IPS DF 6.9 (cell line): ENCODE results near the gene ARIH2.
A peak's percentile ranks its signal among the peaks of the same experiment; 100 is the strongest.

ENCODE experiments used
- DNase-seq: peaks from one replicate; pipeline ENCODE4 v3.0.0-alpha.2; 2013; ENCODE audit warnings: low read depth, low spot score
- H3K27ac ChIP-seq: one replicate; pipeline ENCODE4 v1.5.1; 2013; ENCODE audit warnings: low read length, control low read depth
- H3K27me3 ChIP-seq: 2 replicates; pipeline ENCODE4 v1.6.1; 2013; ENCODE audit warnings: mild to moderate bottlenecking, low read length; ENCODE audit not compliant: control insufficient read depth, insufficient read depth
- H3K36me3 ChIP-seq: 2 replicates; pipeline ENCODE4 v1.6.1; 2013; ENCODE audit warnings: low read length; ENCODE audit not compliant: control insufficient read depth, insufficient read depth
- H3K4me1 ChIP-seq: 2 replicates; pipeline ENCODE4 v1.6.1; 2013; ENCODE audit warnings: low read length; ENCODE audit not compliant: control insufficient read depth, insufficient read depth
- H3K4me3 ChIP-seq: 2 replicates; pipeline ENCODE4 v1.5.1; 2013; ENCODE audit warnings: mild to moderate bottlenecking, low read length
- H3K9me3 ChIP-seq: 2 replicates; pipeline ENCODE4 v1.6.1; 2013; ENCODE audit warnings: low read length, inconsistent platforms; ENCODE audit not compliant: control insufficient read depth, insufficient read depth
- WGBS: extraction: QIAGEN DNeasy Blood & Tissue Kit; methylation state at CpG from one replicate; pipeline ENCODE4 v1.1.7; 2013; ENCODE audit warnings: mixed read lengths, missing lambda C conversion rate; ENCODE audit not compliant: insufficient read length, insufficient coverage; 5-methylcytosine and 5-hydroxymethylcytosine counted together

The ARIH2 gene

DNA sequence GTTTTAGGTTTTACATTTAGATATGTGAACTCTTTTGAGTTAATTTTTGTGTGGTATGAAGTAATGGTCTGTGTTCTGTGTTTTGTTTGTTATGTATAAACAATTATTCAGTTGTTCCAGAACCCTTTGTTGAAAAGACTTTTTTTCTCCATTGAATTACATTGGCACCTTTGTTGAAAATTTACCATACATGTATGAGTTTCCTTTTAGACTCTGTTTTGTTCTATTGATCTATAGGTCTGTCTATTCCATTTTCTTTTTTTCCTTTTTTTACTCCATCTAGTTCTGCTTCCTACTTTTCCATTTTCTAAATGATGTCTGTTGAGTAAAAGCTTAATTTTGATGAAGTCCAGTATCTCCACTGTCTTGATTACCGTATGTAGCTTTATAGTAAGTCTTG lies 31.4 kb downstream of the ARIH2 start:
- H3K27ac ChIP-seq: no peak overlapping the region
- no peaks in the 10 kb centered on the region for H3K36me3 ChIP-seq
- H3K4me1 ChIP-seq: no peaks in the 10 kb centered on the region; the same call in 1 of the 2 replicates
- no peaks in the 10 kb centered on the region for H3K27me3 ChIP-seq
- no peak for DNase-seq
- no peak overlapping the region for H3K4me3 ChIP-seq
- WGBS: no CpG with 5 or more reads among the region's 1 CpG
- H3K9me3 ChIP-seq: no peaks in the 10 kb centered on the region

DNA sequence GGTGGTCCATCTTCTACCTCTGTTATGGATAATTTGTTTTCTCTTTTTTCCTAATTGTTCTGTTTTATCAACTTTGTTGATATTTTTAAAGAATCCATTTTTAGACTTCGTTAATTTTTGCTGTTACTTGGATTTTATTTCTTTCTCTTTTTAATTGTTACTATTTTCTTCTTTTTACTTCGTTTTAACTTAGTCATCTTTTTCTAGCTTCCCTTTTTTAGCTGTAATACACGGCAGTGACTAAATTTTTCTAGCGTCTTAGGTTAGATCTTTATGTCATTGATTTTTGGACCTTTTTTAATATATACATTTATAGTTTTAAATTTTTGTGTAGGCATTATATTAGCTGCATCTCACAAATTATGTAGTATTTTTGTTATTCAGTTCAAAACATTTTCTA lies 33.1 kb downstream of the ARIH2 start:
- no peak overlapping the region for H3K27ac ChIP-seq
- DNase-seq: no peak
- no peaks in the 10 kb centered on the region for H3K9me3 ChIP-seq
- WGBS: no CpG with 5 or more reads among the region's 4 CpGs
- no peak overlapping the region for H3K4me3 ChIP-seq
- H3K27me3 ChIP-seq: no peaks in the 10 kb centered on the region
- no peaks in the 10 kb centered on the region for H3K36me3 ChIP-seq
- H3K4me1 ChIP-seq: no peaks in the 10 kb centered on the region; the same call in 1 of the 2 replicates

- no peaks in the 10 kb centered on the region for H3K27me3 ChIP-seq
- peak; percentile 43 for DNase-seq
- no peaks in the 10 kb centered on the region; the same call in 1 of the 2 replicates for H3K4me1 ChIP-seq
- H3K4me3 ChIP-seq: no peak overlapping the region
- no peaks in the 10 kb centered on the region for H3K36me3 ChIP-seq
- no peaks in the 10 kb centered on the region for H3K9me3 ChIP-seq
- no CpG with 5 or more reads among the region's 8 CpGs for WGBS
- H3K27ac ChIP-seq: no peak overlapping the region
Measured at GRCh38 chr3:48952510-48953118, 34.0 kb downstream of the ARIH2 start.

- no peak overlapping the region for H3K27ac ChIP-seq
- no CpG with 5 or more reads among the region's 2 CpGs for WGBS
- H3K36me3 ChIP-seq: no peaks in the 10 kb centered on the region
- no peaks in the 10 kb centered on the region for H3K27me3 ChIP-seq
- H3K4me1 ChIP-seq: no peaks in the 10 kb centered on the region
- no peak overlapping the region for H3K4me3 ChIP-seq
- H3K9me3 ChIP-seq: no peaks in the 10 kb centered on the region
- DNase-seq: no peak
Measured at GRCh38 chr3:48957006-48957705, 38.5 kb downstream of the ARIH2 start.

DNA sequence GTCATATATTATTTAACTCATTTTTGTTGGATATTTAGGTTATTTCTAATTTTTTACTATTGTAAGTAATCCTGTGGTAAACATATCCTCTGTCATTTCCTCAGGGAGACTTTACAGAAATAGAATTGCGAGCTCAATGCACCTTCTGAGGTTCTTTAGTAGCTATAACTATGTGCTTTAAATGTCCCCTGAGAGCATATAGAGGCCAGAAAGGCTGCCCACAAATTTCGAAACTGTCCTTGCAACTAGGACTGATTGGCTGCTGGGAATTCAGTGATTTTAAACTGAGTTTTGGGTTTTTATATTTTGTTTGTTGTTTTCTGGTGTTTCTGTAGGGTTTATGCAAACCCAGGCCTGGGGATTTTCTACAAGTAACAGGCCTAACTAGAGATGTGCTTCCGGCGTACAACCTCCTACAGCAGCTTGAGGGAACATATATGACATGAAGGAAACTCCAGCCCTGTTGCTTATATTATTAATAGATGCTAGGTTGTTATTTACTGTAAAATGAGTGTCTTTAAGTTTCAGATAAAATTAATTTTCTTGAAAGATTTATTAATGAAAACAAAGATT lies 42.3 kb downstream of the ARIH2 start:
- Histone ChIP-seq H3K27ac (no peak overlapping the region), H3K36me3 (no peaks in the 10 kb centered on the region), H3K9me3 (no peaks in the 10 kb centered on the region), H3K27me3 (no peaks in the 10 kb centered on the region), H3K4me1 (peaks cover 3% of the 10 kb centered on the region; the same call in 1 of the 2 replicates), H3K4me3 (no peak overlapping the region)
- no peak for DNase-seq
- WGBS: no CpG with 5 or more reads among the region's 4 CpGs

DNA sequence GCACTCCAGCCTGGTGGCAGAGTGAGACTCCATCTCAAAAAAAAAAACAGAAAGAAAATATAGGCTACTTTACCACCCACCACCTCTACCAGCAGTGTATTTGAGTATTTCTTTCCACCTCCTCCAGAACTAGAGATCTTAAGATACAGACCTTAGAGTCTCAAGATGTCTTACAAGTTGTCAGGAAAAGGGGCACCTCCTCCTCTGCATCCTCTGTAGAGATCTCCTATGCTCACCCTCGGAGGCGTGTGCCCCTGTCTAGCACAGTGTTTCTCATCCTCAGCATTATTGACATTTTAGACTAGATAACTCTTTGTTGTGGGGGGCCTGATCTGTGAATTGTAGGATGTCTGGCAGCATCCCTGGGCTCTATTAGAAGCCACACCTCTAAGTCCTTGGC lies 43.7 kb downstream of the ARIH2 start:
- DNase-seq: no peak
- H3K9me3 ChIP-seq: no peaks in the 10 kb centered on the region
- H3K4me3 ChIP-seq: no peak overlapping the region
- no peaks in the 10 kb centered on the region for H3K27me3 ChIP-seq
- H3K36me3 ChIP-seq: peaks cover 6% of the 10 kb centered on the region
- no peak overlapping the region for H3K27ac ChIP-seq
- WGBS: no CpG with 5 or more reads among the region's 2 CpGs
- H3K4me1 ChIP-seq: peaks cover 3% of the 10 kb centered on the region; the same call in 1 of the 2 replicates

GRCh38 chr3:48962939-48963338 lies 44.3 kb downstream of the ARIH2 start:
- Histone ChIP-seq H3K4me1 (peaks cover 3% of the 10 kb centered on the region; the same call in 1 of the 2 replicates), H3K36me3 (peaks cover 6% of the 10 kb centered on the region), H3K4me3 (no peak overlapping the region), H3K27ac (no peak overlapping the region), H3K9me3 (no peaks in the 10 kb centered on the region), H3K27me3 (no peaks in the 10 kb centered on the region)
- no CpG with 5 or more reads among the region's 4 CpGs for WGBS
- no peak for DNase-seq

- peaks cover 7% of the 10 kb centered on the region for H3K36me3 ChIP-seq
- no peak for DNase-seq
Measured at GRCh38 chr3:48963591-48963990, 44.9 kb downstream of the ARIH2 start.

DNA sequence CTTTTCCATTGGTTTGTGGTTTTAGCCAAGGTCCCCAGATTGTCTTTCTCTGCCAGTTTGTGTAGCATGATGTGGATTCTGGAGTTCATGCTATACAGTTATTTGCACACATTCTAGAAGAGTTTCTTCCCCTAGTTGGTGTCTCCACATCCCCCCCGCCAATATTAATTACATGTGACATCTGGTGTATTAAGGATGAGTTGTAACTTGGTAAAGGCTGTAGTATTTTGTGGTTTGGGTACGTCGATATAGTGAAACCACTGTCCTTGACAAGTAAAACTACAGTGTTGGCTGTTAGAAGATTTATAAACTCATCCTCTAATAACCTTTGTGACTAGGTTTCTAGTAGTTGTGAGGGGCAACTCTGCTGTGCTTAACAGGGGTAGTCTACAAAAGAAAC lies 47.7 kb downstream of the ARIH2 start:
- peaks cover 3% of the 10 kb centered on the region; the same call in 1 of the 2 replicates for H3K4me1 ChIP-seq
- H3K4me3 ChIP-seq: no peak overlapping the region
- DNase-seq: no peak

More at GRCh38 chr3:48963591-48963990, 44.9 kb downstream of the ARIH2 start:
- peaks cover 3% of the 10 kb centered on the region; the same call in 1 of the 2 replicates for H3K4me1 ChIP-seq
- no peak overlapping the region for H3K27ac ChIP-seq
- no peaks in the 10 kb centered on the region for H3K9me3 ChIP-seq
- no peak overlapping the region for H3K4me3 ChIP-seq
- H3K27me3 ChIP-seq: no peaks in the 10 kb centered on the region
- no CpG with 5 or more reads among the region's 2 CpGs for WGBS

DNA sequence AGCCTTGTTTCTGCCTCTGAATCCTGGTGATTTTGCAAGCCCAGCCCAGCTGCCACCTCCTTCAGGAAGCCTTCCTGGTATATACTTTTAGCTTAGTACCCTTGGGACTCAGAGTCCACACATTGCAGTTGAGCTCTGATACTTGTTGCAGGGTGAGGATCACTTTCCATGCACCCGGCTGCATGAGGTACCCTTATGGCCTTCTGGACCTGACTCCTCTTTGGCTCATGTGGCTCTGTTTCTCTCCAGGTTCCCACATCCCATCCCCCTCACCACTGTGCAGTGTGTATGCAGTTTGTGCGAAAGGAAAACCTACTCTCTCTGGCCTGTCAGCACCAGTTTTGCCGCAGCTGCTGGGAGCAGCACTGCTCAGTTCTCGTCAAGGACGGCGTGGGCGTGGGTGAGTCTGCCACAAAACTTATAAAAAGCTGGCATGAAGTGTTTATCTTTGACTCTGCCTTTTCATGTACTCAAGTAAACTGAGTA lies 48.3 kb downstream of the ARIH2 start:
- no peaks in the 10 kb centered on the region for H3K27me3 ChIP-seq
- no peaks in the 10 kb centered on the region for H3K9me3 ChIP-seq
- peaks cover 3% of the 10 kb centered on the region; the same call in 1 of the 2 replicates for H3K4me1 ChIP-seq
- no CpG with 5 or more reads among the region's 7 CpGs for WGBS
- H3K36me3 ChIP-seq: peaks cover 20% of the 10 kb centered on the region
- H3K27ac ChIP-seq: no peak overlapping the region
- H3K4me3 ChIP-seq: no peak overlapping the region
- no peak for DNase-seq

More for the DNA sequence above, 47.7 kb downstream of the ARIH2 start:
- no CpG with 5 or more reads among the region's 3 CpGs for WGBS
- H3K27me3 ChIP-seq: no peaks in the 10 kb centered on the region
- no peak overlapping the region for H3K27ac ChIP-seq
- peaks cover 18% of the 10 kb centered on the region for H3K36me3 ChIP-seq
- H3K9me3 ChIP-seq: no peaks in the 10 kb centered on the region
